Kidney epithelial cell (primary cell): ENCODE measurements around the gene GALNT17. TPM values are rescaled to one million over a fixed set of nuclear protein-coding genes. Genes with fewer than 3 reads are reported as not detected.

Source experiments
- DNase-seq: peaks from one replicate; pipeline ENCODE4 v3.0.0-alpha.2; 2010; ENCODE audit warnings: low read depth
- H3K27me3 ChIP-seq: 2 replicates; pipeline ENCODE4 v1.6.0; 2011; ENCODE audit warnings: low read length; ENCODE audit not compliant: control insufficient read depth, insufficient read depth
- H3K36me3 ChIP-seq: 2 replicates; pipeline ENCODE4 v1.5.1; 2011; ENCODE audit warnings: low read length; ENCODE audit not compliant: control insufficient read depth, insufficient read depth
- H3K4me3 ChIP-seq: 2 replicates; pipeline ENCODE4 v1.5.1; 2011; ENCODE audit warnings: low read depth, mild to moderate bottlenecking, control low read depth, low read length
- CTCF ChIP-seq: IDR thresholded peaks from 2 replicates; pipeline ENCODE4 v1.5.1; 2011; ENCODE audit warnings: mild to moderate bottlenecking, moderate library complexity, low read length, control low read depth, inconsistent platforms; ENCODE audit not compliant: insufficient read depth, poor library complexity, severe bottlenecking
- total RNA-seq: library from RNA; depleted of rRNA; stranded (reverse); fragments of >200 nt; gene quantifications from 2 replicates; pipeline ENCODE4 v1.2.3, GENCODE V29; 2015

GALNT17 gene
- total RNA-seq, 1 donor from 2014 or later, result 3.3 TPM

GRCh38 chr7:71555758-71556157 lies 423.8 kb downstream of the GALNT17 start:
- no peaks in the 10 kb centered on the region for H3K36me3 ChIP-seq
- no peak for DNase-seq
- no peaks in the 10 kb centered on the region for H3K27me3 ChIP-seq
- no peak for TF ChIP-seq CTCF
- no peak overlapping the region for H3K4me3 ChIP-seq

- H3K27me3 ChIP-seq, result no peaks in the 10 kb centered on the region
- no peak overlapping the region for H3K4me3 ChIP-seq
- no peak for TF ChIP-seq CTCF
- H3K36me3 ChIP-seq, result no peaks in the 10 kb centered on the region
- no peak for DNase-seq
Measured at GRCh38 chr7:71558806-71559613, 427.1 kb downstream of the GALNT17 start.

DNA sequence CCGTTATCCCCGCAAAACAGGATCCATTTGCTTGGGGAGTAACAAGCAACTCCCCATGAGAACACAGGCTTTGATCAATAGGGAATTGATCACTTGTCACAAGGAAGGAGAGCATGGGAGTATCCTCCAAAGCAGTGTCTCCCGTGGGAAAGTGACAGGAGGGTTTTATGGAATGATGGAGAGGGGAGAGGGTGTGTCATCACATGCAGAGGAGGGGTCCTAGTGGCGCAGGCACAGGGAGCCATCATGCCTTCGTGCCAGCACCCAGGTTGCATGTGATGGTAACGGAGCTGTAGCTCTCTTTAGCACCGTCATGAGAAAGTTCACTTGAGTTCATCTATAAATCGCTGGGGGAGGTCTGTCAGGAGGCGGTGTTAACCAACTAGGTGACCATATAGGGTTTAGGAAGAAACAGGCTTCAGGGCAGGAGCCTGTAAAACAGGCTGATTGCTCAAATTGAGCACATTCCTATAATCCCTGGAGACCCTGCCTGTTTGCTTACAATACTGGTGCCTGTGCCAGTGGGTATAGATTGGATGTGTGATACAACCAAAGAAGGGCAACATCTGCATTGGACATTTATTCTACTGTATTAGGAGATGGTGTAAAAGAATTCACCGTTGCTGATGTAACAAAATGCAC lies 428.5 kb downstream of the GALNT17 start:
- Histone ChIP-seq H3K4me3 (no peak overlapping the region), H3K36me3 (no peaks in the 10 kb centered on the region), H3K27me3 (no peaks in the 10 kb centered on the region)
- TF ChIP-seq CTCF, result no peak
- DNase-seq, result no peak

GRCh38 chr7:71563276-71563675 lies 431.3 kb downstream of the GALNT17 start:
- no peak for TF ChIP-seq CTCF
- no peak overlapping the region for H3K4me3 ChIP-seq
- H3K36me3 ChIP-seq, result no peaks in the 10 kb centered on the region
- no peak for DNase-seq
- H3K27me3 ChIP-seq, result no peaks in the 10 kb centered on the region

- Histone ChIP-seq H3K36me3 (no peaks in the 10 kb centered on the region), H3K27me3 (no peaks in the 10 kb centered on the region), H3K4me3 (no peak overlapping the region)
- no peak for TF ChIP-seq CTCF
- DNase-seq, result no peak
Measured at GRCh38 chr7:71566376-71566775, 434.4 kb downstream of the GALNT17 start.
